ENCODE measurements around the gene HLTF.
"Not testable (repeated sequence)": the region's sequence is repeated elsewhere in the genome, so short reads cannot be mapped to it uniquely, and the experiment has no call there.

GRCh38 chr3:148987551-148987950, 98.8 kb downstream of the HLTF start:
- not testable (repeated sequence) for TF ChIP-seq CTCF, POLR2A (IDR thresholded peaks at IDR 0.05)
